ENCODE measurements around the gene DGAT2.

The DGAT2 gene

GRCh38 chr11:75801362-75802020, 32.9 kb downstream of the DGAT2 start:
- DNase-seq (ENCODE audit: low spot score): no peak

- DNase-seq (ENCODE audit: low spot score): no peak
Observed at GRCh38 chr11:75802021-75802912, 33.7 kb downstream of the DGAT2 start.

GRCh38 chr11:75802913-75803820, 34.6 kb downstream of the DGAT2 start:
- DNase-seq (ENCODE audit: low spot score): peak; percentile 86

- DNase-seq (ENCODE audit: low spot score): no peak
Observed at GRCh38 chr11:75809111-75809510, 40.5 kb downstream of the DGAT2 start.

- DNase-seq (ENCODE audit: low spot score): no peak
Observed at GRCh38 chr11:75809991-75810390, 41.4 kb downstream of the DGAT2 start.

- no peak for DNase-seq (ENCODE audit: low spot score)
Observed at GRCh38 chr11:75810637-75811390, 42.2 kb downstream of the DGAT2 start.

- DNase-seq (ENCODE audit: low spot score): no peak
Observed at GRCh38 chr11:75811485-75811884, 42.9 kb downstream of the DGAT2 start.

GRCh38 chr11:75812542-75813040, 44.0 kb downstream of the DGAT2 start:
- DNase-seq (ENCODE audit: low spot score): no peak

- no peak for DNase-seq (ENCODE audit: low spot score)
Observed at GRCh38 chr11:75813124-75813523, 44.5 kb downstream of the DGAT2 start.

- no peak for DNase-seq (ENCODE audit: low spot score)
Observed at GRCh38 chr11:75813622-75814039, 45.1 kb downstream of the DGAT2 start.

GRCh38 chr11:75814363-75814676, 45.7 kb downstream of the DGAT2 start:
- no peak for DNase-seq (ENCODE audit: low spot score)

GRCh38 chr11:75814677-75815344, 46.2 kb downstream of the DGAT2 start, which contains the start of gene UVRAG:
UVRAG (plus strand) TSS chr11:75815210; CDS start chr11:75815408, 198 bp downstream.
- peak; percentile 99 for DNase-seq (ENCODE audit: low spot score)

GRCh38 chr11:75815345-75816168, 47.0 kb downstream of the DGAT2 start:
- no peak for DNase-seq (ENCODE audit: low spot score)

GRCh38 chr11:75816561-75817239, 48.1 kb downstream of the DGAT2 start:
- no peak for DNase-seq (ENCODE audit: low spot score)

GRCh38 chr11:75820645-75821044, 52.1 kb downstream of the DGAT2 start:
- DNase-seq (ENCODE audit: low spot score): no peak

- no peak for DNase-seq (ENCODE audit: low spot score)
Observed at GRCh38 chr11:75821202-75821601, 52.6 kb downstream of the DGAT2 start.

GRCh38 chr11:75822541-75822940, 54.0 kb downstream of the DGAT2 start:
- no peak for DNase-seq (ENCODE audit: low spot score)

GRCh38 chr11:75823415-75823814, 54.8 kb downstream of the DGAT2 start:
- no peak for DNase-seq (ENCODE audit: low spot score)

- no peak for DNase-seq (ENCODE audit: low spot score)
Observed at GRCh38 chr11:75823946-75824345, 55.4 kb downstream of the DGAT2 start.

All from GM03348 (cell line).